GM12891 (cell line): ENCODE measurements around the gene SLC25A47.

Experiments
- POLR2A ChIP-seq: IDR thresholded peaks from 2 replicates; pipeline ENCODE4 v1.6.1; 2011; ENCODE audit warnings: low read depth, low read length, control low read depth
- POLR2AphosphoS5 ChIP-seq: IDR thresholded peaks from 2 replicates; pipeline ENCODE4 v1.6.1; 2011; ENCODE audit warnings: low read depth, low read length, control low read depth

- TF ChIP-seq POLR2A (no peak), POLR2AphosphoS5 (no peak)
These were observed 24.4 kb upstream of the SLC25A47 start for GRCh38 chr14:100298551-100299237.
